H1 (cell line): ENCODE measurements around the gene NAE1. TPM values are rescaled to one million over a fixed set of nuclear protein-coding genes. Genes with fewer than 3 reads are reported as not detected.

ENCODE experiments used
- CTCF ChIA-PET: fragments of 300-600 bp; sonication (Branson Sonifier 250); formaldehyde crosslinking; loops from one replicate; lab custom pipeline; 2021; ENCODE audit not compliant: partially characterized antibody; lab: Charles Lee
- POLR2A ChIA-PET: fragments of 300-600 bp; sonication (Branson Sonifier 250); formaldehyde crosslinking; loops from one replicate; lab custom pipeline; 2021; ENCODE audit warnings: inconsistent platforms; ENCODE audit not compliant: partially characterized antibody; lab: Charles Lee
- DNase-seq, 2 experiments: peaks; one replicate each; pipeline versions ENCODE4 v3.0.0 to v3.0.0-alpha.2; 2010 to 2022; ENCODE audit warnings: low spot score in 2 of 2, low read depth in 1 of 2, mixed read lengths in 1 of 2
- FAIRE-seq: peaks from 2 replicates; lab custom pipeline; 2011; peaks lifted over from hg19 to GRCh38; lab: Jason Lieb, UNC
- H2AFZ ChIP-seq: 2 replicates; pipeline ENCODE4 v1.8.1; 2012; ENCODE audit warnings: low read length, inconsistent platforms
- H2AK5ac ChIP-seq: 2 replicates; pipeline ENCODE4 v1.6.1; 2013; ENCODE audit warnings: low read depth, low read length
- H2BK120ac ChIP-seq: replicated peaks from 2 replicates; pipeline ENCODE3; 2013; ENCODE audit warnings: low read depth, low read length, inconsistent platforms
- H2BK12ac ChIP-seq: 2 replicates; pipeline ENCODE4 v1.6.1; 2013; ENCODE audit warnings: low read depth, low read length
- H2BK15ac ChIP-seq: 2 replicates; pipeline ENCODE4 v1.6.1; 2013; ENCODE audit warnings: low read length
- H2BK20ac ChIP-seq: 2 replicates; pipeline ENCODE4 v1.6.1; 2013; ENCODE audit warnings: low read length
- H2BK5ac ChIP-seq: 2 replicates; pipeline ENCODE4 v1.6.1; 2013; ENCODE audit warnings: low read depth, low read length
- H3K14ac ChIP-seq: 2 replicates; pipeline ENCODE4 v1.6.1; 2013; ENCODE audit warnings: inconsistent platforms; ENCODE audit not compliant: insufficient read length
- H3K18ac ChIP-seq: 2 replicates; pipeline ENCODE4 v1.6.1; 2013; ENCODE audit warnings: low read length; ENCODE audit errors: extremely low read depth
- H3K23ac ChIP-seq: 2 replicates; pipeline ENCODE4 v1.6.1; 2013; ENCODE audit warnings: inconsistent platforms; ENCODE audit not compliant: insufficient read length
- H3K23me2 ChIP-seq: 2 replicates; pipeline ENCODE4 v1.6.1; 2013; ENCODE audit warnings: low read depth, low read length
- H3K27ac ChIP-seq: 2 replicates; pipeline ENCODE4 v1.6.1; 2011; ENCODE audit warnings: low read depth, low read length, inconsistent platforms
- H3K27me3 ChIP-seq, 4 experiments: replicated peaks in 1 of 4; 1 replicate in 1 of 4; 2 replicates in 3 of 4; pipeline versions ENCODE4 v1.6.1 to v1.8.1; 2011 to 2013; ENCODE audit warnings: low read length in 3 of 4, mild to moderate bottlenecking in 3 of 4, inconsistent platforms in 2 of 4, mixed read lengths in 2 of 4, moderate library complexity in 1 of 4; ENCODE audit not compliant: control insufficient read depth in 3 of 4, insufficient read depth in 3 of 4; ENCODE audit errors: extremely low read depth in 1 of 4
- H3K36me3 ChIP-seq, 4 experiments: 2 replicates each; pipeline versions ENCODE4 v1.6.1 to v1.8.1; 2011 to 2013; ENCODE audit warnings: mild to moderate bottlenecking in 4 of 4, low read length in 3 of 4, moderate library complexity in 2 of 4, control low read depth in 1 of 4, inconsistent platforms in 1 of 4; ENCODE audit not compliant: insufficient read depth in 4 of 4, control insufficient read depth in 2 of 4
- H3K4ac ChIP-seq: replicated peaks from 2 replicates; pipeline ENCODE3; 2013; ENCODE audit warnings: low read length, low read depth, mixed read lengths, inconsistent platforms; ENCODE audit not compliant: insufficient read length
- H3K4me1 ChIP-seq, 4 experiments: replicated peaks in 1 of 4; 1 replicate in 1 of 4; 2 replicates in 3 of 4; pipeline versions ENCODE4 v1.6.1 to v1.8.1; 2011 to 2013; ENCODE audit warnings: low read length in 3 of 4, inconsistent platforms in 2 of 4, mixed read lengths in 1 of 4; ENCODE audit not compliant: insufficient read depth in 4 of 4, control insufficient read depth in 3 of 4
- H3K4me2 ChIP-seq, 2 experiments: 2 replicates each; pipeline versions ENCODE4 v1.6.1 to v1.8.1; 2011 to 2013; ENCODE audit warnings: low read depth in 2 of 2, low read length in 2 of 2, control low read depth in 1 of 2, inconsistent platforms in 1 of 2, mild to moderate bottlenecking in 1 of 2; ENCODE audit not compliant: insufficient read depth in 1 of 2
- H3K4me3 ChIP-seq, 4 experiments: fragments of 200-600, 300-600 bp in 1 of 4; sonication (generic), shearing (Covaris generic), sonication (Bioruptor Twin) in 1 of 4; 2 replicates each; pipeline versions ENCODE4 v1.5.1 to v1.8.1; 2011 to 2016; ENCODE audit warnings: low read length in 4 of 4, low read depth in 3 of 4, control low read depth in 2 of 4, inconsistent platforms in 2 of 4, mild to moderate bottlenecking in 2 of 4, mixed read lengths in 1 of 4, moderate library complexity in 1 of 4; ENCODE audit not compliant: insufficient read depth in 2 of 4; ENCODE audit errors: extremely low read depth in 1 of 4
- H3K56ac ChIP-seq: replicated peaks from 2 replicates; pipeline ENCODE3; 2013; ENCODE audit warnings: low read depth, mild to moderate bottlenecking, mixed read lengths, low read length, inconsistent platforms; ENCODE audit not compliant: insufficient read length
- H3K79me1 ChIP-seq: 2 replicates; pipeline ENCODE4 v1.6.1; 2013; ENCODE audit warnings: low read depth, low read length, control low read depth
- H3K79me2 ChIP-seq, 2 experiments: 2 replicates each; pipeline versions ENCODE4 v1.6.1 to v1.8.1; 2012 to 2013; ENCODE audit warnings: low read length in 2 of 2, mild to moderate bottlenecking in 2 of 2, inconsistent platforms in 1 of 2; ENCODE audit not compliant: insufficient read depth in 2 of 2, control insufficient read depth in 1 of 2
- H3K9ac ChIP-seq, 4 experiments: replicated peaks in 1 of 4; 1 replicate in 1 of 4; 2 replicates in 3 of 4; pipeline versions ENCODE4 v1.6.1 to v1.8.1; 2011 to 2013; ENCODE audit warnings: low read depth in 3 of 4, low read length in 3 of 4, control low read depth in 2 of 4, mild to moderate bottlenecking in 2 of 4, moderate library complexity in 2 of 4, inconsistent platforms in 1 of 4; ENCODE audit errors: extremely low read depth in 1 of 4
- H3K9me3 ChIP-seq, 2 experiments: 2 replicates each; pipeline versions ENCODE4 v1.6.1 to v1.8.1; 2012 to 2013; ENCODE audit warnings: mild to moderate bottlenecking in 2 of 2, moderate library complexity in 2 of 2, control low read depth in 1 of 2, inconsistent platforms in 1 of 2, low read depth in 1 of 2, low read length in 1 of 2, mixed read lengths in 1 of 2; ENCODE audit not compliant: insufficient read depth in 2 of 2
- H4K20me1 ChIP-seq, 2 experiments: replicated peaks in 1 of 2; 2 replicates each; pipeline versions ENCODE3 to v1.8.1; 2011 to 2013; ENCODE audit warnings: inconsistent platforms in 2 of 2, low read length in 2 of 2, mild to moderate bottlenecking in 1 of 2; ENCODE audit not compliant: insufficient read depth in 2 of 2, control insufficient read depth in 1 of 2
- H4K5ac ChIP-seq: 2 replicates; pipeline ENCODE4 v1.6.1; 2013; ENCODE audit warnings: low read length, low read depth, mixed read lengths, inconsistent platforms; ENCODE audit not compliant: insufficient read length
- H4K8ac ChIP-seq: 2 replicates; pipeline ENCODE4 v1.8.0; 2013; ENCODE audit warnings: mild to moderate bottlenecking, moderate library complexity, low read length, inconsistent platforms; ENCODE audit not compliant: insufficient read depth; ENCODE audit errors: extremely low read depth
- H4K91ac ChIP-seq: replicated peaks from 2 replicates; pipeline ENCODE3; 2013; ENCODE audit warnings: low read length, mixed read lengths, inconsistent platforms; ENCODE audit not compliant: insufficient read length
- ASH2L ChIP-seq: fragments of 200-600, 300-600 bp; sonication (generic); IDR thresholded peaks from one replicate; pipeline ENCODE4 v1.7.1; 2017; ENCODE audit warnings: low read length
- BRCA1 ChIP-seq: IDR thresholded peaks from 2 replicates; pipeline ENCODE4 v1.6.1; 2012; ENCODE audit warnings: low read depth, low read length, improper control_type of control experiment
- CBX5 ChIP-seq: fragments of 300-800, 300-1000 bp; sonication (generic); IDR thresholded peaks from 2 replicates; pipeline ENCODE4 v1.7.1; 2016; ENCODE audit warnings: antibody characterized with exemption, low read length, low read depth
- EP300 ChIP-seq, 2 experiments: IDR thresholded peaks; 1 replicate in 1 of 2; 2 replicates in 1 of 2; pipeline ENCODE4 v1.6.1; 2011 to 2012; ENCODE audit warnings: low read depth in 2 of 2, low read length in 2 of 2, mild to moderate bottlenecking in 2 of 2, borderline replicate concordance in 1 of 2, inconsistent platforms in 1 of 2, moderate library complexity in 1 of 2
- KDM5A ChIP-seq: fragments of 200-600 bp; IDR thresholded peaks from 2 replicates; pipeline ENCODE4 v1.7.1; 2012; ENCODE audit warnings: mild to moderate bottlenecking, low read length, inconsistent platforms, mixed read lengths
- POU5F1 ChIP-seq: IDR thresholded peaks from 2 replicates; pipeline ENCODE4 v1.6.1; 2011; ENCODE audit warnings: low read depth, mild to moderate bottlenecking, low read length, moderate library complexity
- SP2 ChIP-seq: IDR thresholded peaks from 2 replicates; pipeline ENCODE4 v1.6.1; 2012; ENCODE audit warnings: mild to moderate bottlenecking, low read length, inconsistent platforms
- WGBS, 2 experiments: shearing (Covaris generic) in 1 of 2; methylation state at CpG; one replicate each; pipeline versions ENCODE4 v1.1.6 to v1.1.7; 2013 to 2015; ENCODE audit warnings: low lambda C conversion rate in 2 of 2, mixed read lengths in 2 of 2, inconsistent platforms in 1 of 2, low coverage in 1 of 2, missing lambda C conversion rate in 1 of 2; ENCODE audit not compliant: insufficient replicate concordance in 2 of 2, insufficient coverage in 1 of 2, insufficient read length in 1 of 2; ENCODE audit errors: extremely low coverage in 1 of 2, missing lambda C conversion rate in 1 of 2; 5-methylcytosine and 5-hydroxymethylcytosine counted together
- polyA plus RNA-seq, 7 experiments: library from polyadenylated mRNA; depleted of rRNA in 3 of 7; stranded (reverse) in 5 of 7; unstranded in 2 of 7; fragments of >200 nt in 5 of 7; fragments of 200-250 nt in 2 of 7; gene quantifications; 1 replicate in 5 of 7; 2 replicates in 1 of 7; 4 replicates in 1 of 7; pipeline versions ENCODE4 v1.2.1 to v1.2.3, GENCODE V29; 2011 to 2013; ENCODE audit warnings: missing spikeins in 2 of 7, mixed read lengths in 2 of 7
- total RNA-seq: library from RNA; stranded (reverse); fragmentation: NEBNext Ultra II Directional; extraction: Animal tissue kit (Norgen Biotek cat#: 25700); gene quantifications from 2 replicates; pipeline ENCODE4 v1.2.1, GENCODE V29; 2021

The NAE1 gene
- total and polyA plus RNA-seq, 2 of the 8 experiments (the other 6 are each of a cell fraction or from before 2014, with no cell fraction given): 66.6 to 155 TPM

GRCh38 chr16:66790130-66790733 is 40.5 kb downstream of the NAE1 start:
- H3K23ac ChIP-seq: no peak overlapping the region
- H3K9me3 ChIP-seq: no peaks in the 10 kb centered on the region
- no peak overlapping the region for H2AFZ ChIP-seq
- ChIA-PET CTCF (no interaction called here), POLR2A (interaction anchor here (1.1 kb wide), 1 partner anchor 12 kb away, joined by 6 read pairs; no protein-coding TSS in a partner anchor)
- no peak overlapping the region for H2BK15ac ChIP-seq
- WGBS, 2 experiments: 60% methylated on average over 3 of the region's 3 CpGs; no CpG with 5 or more reads in 1 of the 2 experiments
- no peak overlapping the region for H4K8ac ChIP-seq
- H2BK12ac ChIP-seq: no peak overlapping the region
- H4K5ac ChIP-seq: no peak overlapping the region
- H2BK20ac ChIP-seq: no peak overlapping the region
- no peaks in the 10 kb centered on the region for H3K27me3 ChIP-seq
- H2AK5ac ChIP-seq: no peak overlapping the region
- H3K14ac ChIP-seq: no peak overlapping the region
- H3K9ac ChIP-seq: no peak overlapping the region
- FAIRE-seq (no peak), DNase-seq (no peak)
- no peak overlapping the region for H2BK5ac ChIP-seq
- H3K79me1 ChIP-seq: no peaks in the 10 kb centered on the region
- H3K27ac ChIP-seq: no peak overlapping the region
- no peak overlapping the region for H3K56ac ChIP-seq
- no peaks in the 10 kb centered on the region for H3K79me2 ChIP-seq
- H3K4me2 ChIP-seq: no peak overlapping the region
- H3K4me1 ChIP-seq: no peaks in the 10 kb centered on the region
- TF ChIP-seq BRCA1 (no peak), EP300 (IDR thresholded peaks at IDR 0.05; ENCODE audit: borderline replicate concordance in 1 of 2, low read depth in 2 of 2, low read length in 2 of 2) (no peak), CBX5 (no peak), POU5F1 (no peak), SP2 (no peak), KDM5A (no peak), ASH2L (no peak)
- no peak overlapping the region for H3K4ac ChIP-seq
- no peak overlapping the region for H3K4me3 ChIP-seq
- no peak overlapping the region for H4K91ac ChIP-seq
- no peaks in the 10 kb centered on the region for H3K23me2 ChIP-seq
- H4K20me1 ChIP-seq: no peaks in the 10 kb centered on the region
- no peak overlapping the region for H3K18ac ChIP-seq
- H2BK120ac ChIP-seq: no peak overlapping the region
- H3K36me3 ChIP-seq: no peaks in the 10 kb centered on the region
